Adrenal gland (tissue), 12 donors: ENCODE results near the gene S100A4. TPM values are rescaled to one million over a fixed set of nuclear protein-coding genes. Genes with fewer than 3 reads are reported as not detected.
A peak's percentile ranks its signal among the peaks of the same experiment; 100 is the strongest.

Source experiments
- DNase-seq, 7 donors: peaks; one replicate each; pipeline ENCODE4 v3.0.0-alpha.2; 2019 to 2020
- H3K27ac ChIP-seq, 5 donors: fragments of 200-600 bp; sonication (generic) in 4 of 5; 1 replicate in 3 of 5; 2 replicates in 2 of 5; pipeline versions ENCODE4 v1.5.1 to v1.8.0; 2016 to 2020; ENCODE audit warnings: mild to moderate bottlenecking in 1 of 5
- H3K27me3 ChIP-seq: fragments of 200-600 bp; 2 replicates; pipeline ENCODE4 v1.8.0; 2021
- H3K36me3 ChIP-seq, 2 donors: fragments of 200-600 bp; replicated peaks in 1 of 2; 1 replicate in 1 of 2; 2 replicates in 1 of 2; pipeline versions ENCODE4 v1.5.1 to v1.8.0; 2018 to 2022
- H3K4me1 ChIP-seq, 2 donors: fragments of 200-600 bp; replicated peaks in 1 of 2; 1 replicate in 1 of 2; 2 replicates in 1 of 2; pipeline versions ENCODE4 v1.5.1 to v1.8.0; 2018 to 2021
- H3K4me3 ChIP-seq, 4 donors: fragments of 200-600 bp; sonication (generic) in 3 of 4; one replicate each; pipeline ENCODE4 v1.5.1; 2016 to 2018
- H3K9me3 ChIP-seq, 3 donors: fragments of 200-600 bp; sonication (generic) in 1 of 3; replicated peaks in 1 of 3; 1 replicate in 2 of 3; 2 replicates in 1 of 3; pipeline versions ENCODE4 v1.5.1 to v1.8.0; 2016 to 2021
- POLR2A ChIP-seq, 2 donors: fragments of 450-650 bp; IDR thresholded peaks; one replicate each; pipeline ENCODE4 v1.6.1; 2017; ENCODE audit warnings: antibody characterized with exemption in 2 of 2, mild to moderate bottlenecking in 2 of 2, moderate library complexity in 1 of 2
- WGBS, 4 donors: extraction: QIAGEN DNeasy Blood & Tissue Kit in 2 of 4; methylation state at CpG; one replicate each; pipeline versions ENCODE4 v1.1.5 to v1.1.7; 2013 to 2017; 5-methylcytosine and 5-hydroxymethylcytosine counted together
- intact Hi-C, 2 donors: fragments of 100-400 bp; cut with DNase I; formaldehyde crosslinking; loops; one replicate each; pipeline versions ENCODE4 v1.14.1 to v1.15.0; 2022 to 2023
- polyA plus RNA-seq, 3 donors: library from polyadenylated mRNA; stranded (reverse); fragments of 200-250 nt in 2 of 3; fragments of 350-450 nt in 1 of 3; fragmentation: Illumina TruSeq in 1 of 3; extraction: RNeasy Lipid Tissue Mini Kit (QIAGEN cat#74804) in 1 of 3; gene quantifications; one replicate each; pipeline ENCODE4 v1.2.3, GENCODE V29; 2013 to 2014
- total RNA-seq, 9 donors: library from RNA; depleted of rRNA in 4 of 9; stranded (reverse); fragments of >200 nt in 4 of 9; fragments of 120-200 nt in 1 of 9; fragmentation: NEBNext Ultra II Directional in 1 of 9; extraction: Animal tissue kit (Norgen Biotek cat#: 25700) in 1 of 9; gene quantifications; one replicate each; pipeline versions ENCODE4 v1.1.0 to v1.2.4, GENCODE V29; 2013 to 2023
- TF ChIP-seq, protein P1 (sequence below), 6 experiments: fragments of 450-650 bp in 4 of 6; fragments of 200-600 bp in 2 of 6; sonication (generic) in 1 of 6; IDR thresholded peaks; 1 replicate in 5 of 6; 2 replicates in 1 of 6; pipeline versions ENCODE4 v1.5.1 to v1.8.0; 2016 to 2021; ENCODE audit warnings: antibody characterized with exemption in 6 of 6, mild to moderate bottlenecking in 2 of 6, moderate library complexity in 1 of 6
- donor health status: healthy with polysubstance abuse.
- donor health status: Bipolar disorder and iron deficiency.
- donor health status: DM: yes; HTN: yes; CAD: no.
- donor health status: DM: no; HTN: no; CAD: no.
- donor health status: DM: no; HTN: no; CAD: no.
- donor health status: DM: yes; HTN: yes; CAD: no.

The S100A4 gene
- total and polyA plus RNA-seq, 12 donors: 7.9 to 742 (median 99.9) TPM

DNA sequence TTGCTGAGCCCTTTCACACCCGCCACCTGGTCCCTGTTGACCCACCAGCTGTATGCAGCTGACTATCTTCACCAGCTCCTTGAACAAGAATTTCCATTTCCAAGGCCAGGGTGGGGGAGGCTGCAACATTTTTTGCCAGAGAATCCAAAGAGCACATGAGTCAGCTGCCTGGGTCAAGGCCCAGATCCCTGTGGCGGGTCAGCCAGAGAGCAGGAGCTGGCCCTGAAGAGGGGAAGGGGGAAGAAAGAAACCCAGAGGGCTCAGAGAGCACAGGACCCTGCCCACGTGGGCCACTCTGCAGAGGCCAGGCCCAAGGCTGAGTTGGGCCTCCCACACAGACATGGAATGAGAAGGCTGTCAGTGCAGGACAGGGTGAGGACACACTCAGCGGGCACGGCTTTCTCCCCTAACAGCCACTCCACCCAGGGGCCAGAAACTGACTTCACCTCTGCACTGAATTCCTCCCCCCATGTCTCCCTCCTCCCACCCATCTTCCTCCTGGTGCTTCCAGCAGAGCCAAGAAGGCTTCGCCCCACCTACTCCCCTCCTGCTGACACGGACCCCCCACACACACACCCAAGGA is 38.7 kb downstream of the S100A4 start:
- H3K4me1 ChIP-seq: peaks cover 15 to 21% of the 10 kb centered on the region in 2 donors
- H3K27me3 ChIP-seq: no peaks in the 10 kb centered on the region
- DNase-seq: peak; percentile 86 to 97 (median 95)
- intact Hi-C loops: no loop called here
- TF ChIP-seq, protein P1, sequence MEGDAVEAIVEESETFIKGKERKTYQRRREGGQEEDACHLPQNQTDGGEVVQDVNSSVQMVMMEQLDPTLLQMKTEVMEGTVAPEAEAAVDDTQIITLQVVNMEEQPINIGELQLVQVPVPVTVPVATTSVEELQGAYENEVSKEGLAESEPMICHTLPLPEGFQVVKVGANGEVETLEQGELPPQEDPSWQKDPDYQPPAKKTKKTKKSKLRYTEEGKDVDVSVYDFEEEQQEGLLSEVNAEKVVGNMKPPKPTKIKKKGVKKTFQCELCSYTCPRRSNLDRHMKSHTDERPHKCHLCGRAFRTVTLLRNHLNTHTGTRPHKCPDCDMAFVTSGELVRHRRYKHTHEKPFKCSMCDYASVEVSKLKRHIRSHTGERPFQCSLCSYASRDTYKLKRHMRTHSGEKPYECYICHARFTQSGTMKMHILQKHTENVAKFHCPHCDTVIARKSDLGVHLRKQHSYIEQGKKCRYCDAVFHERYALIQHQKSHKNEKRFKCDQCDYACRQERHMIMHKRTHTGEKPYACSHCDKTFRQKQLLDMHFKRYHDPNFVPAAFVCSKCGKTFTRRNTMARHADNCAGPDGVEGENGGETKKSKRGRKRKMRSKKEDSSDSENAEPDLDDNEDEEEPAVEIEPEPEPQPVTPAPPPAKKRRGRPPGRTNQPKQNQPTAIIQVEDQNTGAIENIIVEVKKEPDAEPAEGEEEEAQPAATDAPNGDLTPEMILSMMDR (IDR thresholded peaks at IDR 0.05): no peak
- peak in 1 of 2 donors; percentile 78 for TF ChIP-seq POLR2A (IDR thresholded peaks at IDR 0.05)
- 26 to 48% (median 29%) methylated on average over 6 to 7 of the region's 7 CpGs for WGBS, 4 donors
- no peaks in the 10 kb centered on the region for H3K36me3 ChIP-seq
- H3K27ac ChIP-seq: peak overlapping the region; percentile 3 to 96 (median 74)
- no peak overlapping the region for H3K4me3 ChIP-seq
- H3K9me3 ChIP-seq: no peaks in the 10 kb centered on the region

DNA sequence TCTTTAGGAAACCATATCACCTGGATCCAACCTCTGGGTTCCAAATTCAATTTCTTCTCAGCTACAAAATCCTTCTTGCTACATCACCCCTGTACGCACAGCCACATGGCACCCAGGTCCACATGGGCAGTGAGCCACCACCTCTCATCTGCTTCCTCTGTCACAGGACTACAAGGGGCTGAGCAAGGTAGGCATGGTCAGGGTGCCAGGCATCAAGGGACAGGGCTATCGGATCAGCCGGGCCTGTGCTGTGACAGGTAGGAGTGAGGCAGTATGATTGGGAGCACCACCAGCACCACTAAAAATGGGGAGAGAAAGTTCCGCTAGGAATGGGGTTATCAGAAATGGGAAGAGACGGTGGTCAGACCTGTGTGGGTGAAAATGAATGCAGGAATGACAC is 39.2 kb downstream of the S100A4 start:
- intact Hi-C loops: no loop called here
- WGBS, 4 donors: 48 to 76% (median 68%) methylated on average over 5 of the region's 5 CpGs
- no peaks in the 10 kb centered on the region for H3K27me3 ChIP-seq
- no peak overlapping the region for H3K4me3 ChIP-seq
- peak overlapping the region in 4 of 5 donors; percentile 41 to 96 (median 82) for H3K27ac ChIP-seq
- H3K9me3 ChIP-seq: no peaks in the 10 kb centered on the region
- peaks cover 15 to 21% of the 10 kb centered on the region in 2 donors for H3K4me1 ChIP-seq
- peak in 4 of 7 donors; percentile 30 to 58 (median 37) for DNase-seq
- no peak for TF ChIP-seq POLR2A (IDR thresholded peaks at IDR 0.05)
- no peaks in the 10 kb centered on the region for H3K36me3 ChIP-seq

DNA sequence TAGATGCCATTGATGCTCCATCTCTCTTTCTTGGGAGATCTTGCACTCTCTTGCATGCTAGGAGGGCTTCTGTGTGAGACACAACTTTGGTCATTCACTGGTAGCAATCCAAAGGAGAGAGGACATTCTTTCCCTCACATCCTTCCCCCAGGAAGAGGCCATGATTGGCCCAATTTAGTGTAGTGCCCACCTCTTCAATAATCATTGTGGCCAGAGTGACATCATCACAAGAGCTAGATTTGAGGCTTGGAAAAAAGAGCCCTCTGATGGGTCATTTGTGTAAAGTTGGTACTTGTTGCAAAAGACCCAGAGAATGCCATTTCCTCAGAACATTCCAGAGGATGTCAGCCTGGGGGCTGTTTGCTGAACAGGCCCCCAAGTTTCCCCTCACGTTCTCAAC is 40.0 kb downstream of the S100A4 start:
- Histone ChIP-seq H3K36me3 (no peaks in the 10 kb centered on the region), H3K27me3 (no peaks in the 10 kb centered on the region), H3K27ac (no peak overlapping the region), H3K4me1 (peaks cover 15 to 21% of the 10 kb centered on the region in 2 donors), H3K9me3 (no peaks in the 10 kb centered on the region), H3K4me3 (no peak overlapping the region)
- WGBS, 4 donors: 90 to 100% (median 97%) methylated on average over 1 of the region's 1 CpG
- intact Hi-C loops: no loop called here
- TF ChIP-seq, protein P1 (IDR thresholded peaks at IDR 0.05): no peak
- no peak for TF ChIP-seq POLR2A (IDR thresholded peaks at IDR 0.05)
- DNase-seq: peak in 1 of 7 donors; percentile 7

DNA sequence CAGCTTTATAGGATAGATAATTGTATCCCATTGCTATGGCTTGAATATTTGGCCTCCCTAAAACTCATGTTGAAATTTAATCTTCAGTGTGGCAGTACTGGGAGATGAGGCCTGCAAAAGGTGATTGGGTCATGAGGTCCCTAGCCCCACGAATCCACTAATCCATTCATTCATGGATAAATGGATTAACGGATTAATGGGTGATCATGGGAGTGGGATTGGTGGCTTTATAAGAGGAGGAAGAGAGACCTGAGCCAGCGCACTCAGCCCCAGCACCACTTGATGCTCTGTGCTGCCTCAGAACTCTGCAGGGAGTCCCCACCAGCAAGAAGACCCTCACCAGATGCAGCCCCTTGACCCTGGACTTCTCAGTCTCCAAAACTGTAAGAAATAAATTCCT is 41.8 kb downstream of the S100A4 start:
- Histone ChIP-seq H3K36me3 (no peaks in the 10 kb centered on the region), H3K4me1 (peaks cover 15 to 21% of the 10 kb centered on the region in 2 donors), H3K27ac (no peak overlapping the region), H3K27me3 (no peaks in the 10 kb centered on the region), H3K4me3 (no peak overlapping the region), H3K9me3 (no peaks in the 10 kb centered on the region)
- intact Hi-C loops: no loop called here
- 80 to 94% (median 90%) methylated on average over 3 of the region's 3 CpGs for WGBS, 4 donors
- DNase-seq: peak in 1 of 7 donors; percentile 11
- TF ChIP-seq, protein P1 (IDR thresholded peaks at IDR 0.05): no peak
- no peak for TF ChIP-seq POLR2A (IDR thresholded peaks at IDR 0.05)

DNA sequence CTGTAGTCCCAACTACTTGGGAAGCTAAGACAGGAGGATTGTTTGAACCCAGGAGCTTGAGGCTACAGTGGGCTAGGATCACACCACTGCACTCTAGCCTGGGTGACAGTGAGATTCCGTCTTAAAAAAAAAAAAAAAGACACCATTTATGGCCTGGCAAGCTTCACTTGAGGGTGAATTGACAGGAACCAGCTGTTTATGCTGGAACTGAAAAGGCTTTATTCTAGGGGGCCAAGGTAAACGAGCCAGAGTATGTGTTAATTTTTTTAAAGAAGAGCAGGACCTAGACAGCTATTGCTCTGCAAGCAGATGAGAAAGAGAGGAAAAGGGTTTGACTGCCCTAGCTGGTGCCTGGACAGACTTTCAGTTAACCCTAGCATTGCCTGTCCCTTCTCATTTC is 46.9 kb downstream of the S100A4 start:
- Histone ChIP-seq H3K27me3 (no peaks in the 10 kb centered on the region), H3K4me1 (no peaks in the 10 kb centered on the region), H3K27ac (no peak overlapping the region), H3K36me3 (no peaks in the 10 kb centered on the region), H3K4me3 (no peak overlapping the region), H3K9me3 (no peaks in the 10 kb centered on the region)
- intact Hi-C loops: loop anchor here (5.0 kb wide), 2 partner anchors 41 to 146 kb away; no protein-coding TSS in a partner anchor
- DNase-seq: peak in 1 of 7 donors; percentile 4
- TF ChIP-seq POLR2A (IDR thresholded peaks at IDR 0.05): no peak
- TF ChIP-seq, protein P1 (IDR thresholded peaks at IDR 0.05): no peak
- 13 to 25% (median 20%) methylated on average over 2 of the region's 2 CpGs for WGBS, 4 donors
